Left forelimb (tissue), 1 donor: Measurements from ENCODE around the gene TBC1D14.
"Not testable (repeated sequence)": the region's sequence is repeated elsewhere in the genome, so short reads cannot be mapped to it uniquely, and the experiment has no call there.

Experiments
- DNase-seq: peaks from one replicate; pipeline ENCODE4 v3.0.0-alpha.2; 2018; ENCODE audit warnings: low spot score

The TBC1D14 gene

DNA sequence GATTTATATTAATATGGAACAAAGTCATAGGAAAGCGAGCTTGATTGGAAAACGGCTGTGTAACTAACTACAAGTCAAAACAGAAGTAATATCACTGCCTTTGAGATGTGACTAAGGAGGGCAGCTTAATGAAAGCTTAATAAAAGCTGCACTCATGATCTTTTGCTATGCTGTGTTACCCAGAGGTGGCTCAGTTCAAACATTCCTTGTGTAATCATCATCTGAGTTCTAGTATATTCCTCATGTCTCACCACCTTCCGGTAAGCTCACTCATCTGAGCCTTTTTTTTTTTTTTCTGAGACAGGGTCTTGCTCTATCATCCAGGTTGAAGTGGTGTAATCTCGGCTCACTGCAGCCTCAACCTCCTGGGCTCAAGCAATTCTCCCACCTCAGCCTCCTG is 153.2 kb downstream of the TBC1D14 start:
- no peak for DNase-seq

DNA sequence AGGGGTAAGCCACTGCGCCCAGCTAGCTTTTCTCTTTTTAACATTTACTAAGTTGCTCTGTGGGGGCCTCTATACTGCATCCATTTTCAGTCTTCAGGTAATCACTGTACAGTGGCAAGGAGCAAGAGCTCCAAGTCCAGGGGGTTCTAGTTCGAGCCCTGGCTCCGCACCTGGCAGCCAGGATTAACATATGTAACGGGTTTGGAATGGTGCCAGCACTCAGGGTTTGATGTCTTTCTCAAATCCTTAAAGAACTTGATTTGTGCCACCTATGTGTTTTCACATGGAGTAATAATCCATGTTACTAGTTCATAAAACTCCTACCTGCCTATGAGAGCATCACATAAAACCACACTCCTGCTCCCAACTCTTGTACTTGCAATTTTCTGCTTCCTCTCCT is 153.7 kb downstream of the TBC1D14 start:
- DNase-seq = no peak

DNA sequence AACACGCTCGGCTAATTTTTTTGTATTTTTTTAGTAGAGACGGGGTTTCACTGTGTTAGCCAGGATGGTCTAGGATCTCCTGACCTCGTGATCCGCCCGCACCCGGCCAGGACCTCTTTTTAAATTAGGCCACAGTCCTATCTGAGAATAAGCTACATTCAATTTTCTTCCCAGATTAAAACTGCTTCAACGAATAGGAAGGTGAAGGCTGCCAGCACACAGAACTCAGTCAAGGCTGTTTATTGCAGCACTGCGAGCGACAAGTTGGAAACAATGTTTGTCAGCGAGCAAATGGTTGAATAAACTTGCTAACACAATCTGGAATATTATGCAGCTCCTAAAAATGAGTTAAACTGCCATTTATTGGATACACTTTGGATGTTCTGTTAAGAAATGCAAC is 156.4 kb downstream of the TBC1D14 start:
- no peak for DNase-seq

DNA sequence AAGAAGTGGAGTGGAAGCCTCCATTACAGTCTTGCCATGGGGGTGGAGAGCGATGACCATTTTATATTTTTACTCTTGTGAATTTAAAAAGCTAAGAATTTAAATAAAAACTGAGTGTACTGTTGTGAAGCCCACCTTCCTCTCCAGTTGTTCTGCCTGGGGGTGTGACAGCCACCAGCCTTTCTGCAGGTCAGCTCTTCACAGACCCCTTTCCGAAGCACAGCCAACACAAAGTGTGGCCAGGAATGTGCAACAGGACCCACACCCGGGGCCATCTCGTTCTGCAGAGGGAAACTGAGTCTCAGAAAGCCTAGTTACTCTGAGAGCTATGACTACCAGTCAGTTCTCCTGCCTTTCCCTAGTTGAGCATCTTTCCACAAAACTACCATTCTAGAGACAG is 156.9 kb downstream of the TBC1D14 start:
- DNase-seq = no peak

DNA sequence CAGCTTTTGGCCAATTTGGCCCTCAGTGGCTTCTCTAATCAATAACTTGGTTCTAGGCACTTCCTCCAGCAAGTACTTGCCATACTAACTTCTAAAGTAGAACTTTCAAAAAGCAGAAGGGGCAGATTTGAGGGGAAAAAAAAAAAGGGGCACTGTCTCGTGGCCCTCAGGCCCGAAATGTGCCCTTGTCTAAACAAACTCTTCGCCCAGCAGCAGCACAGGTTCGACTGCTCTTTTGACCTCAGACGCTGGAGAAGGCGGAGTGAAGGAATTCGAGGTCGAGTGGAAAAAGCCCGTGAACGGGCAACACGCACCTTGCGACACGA is 157.5 kb downstream of the TBC1D14 start:
- DNase-seq = no peak

DNA sequence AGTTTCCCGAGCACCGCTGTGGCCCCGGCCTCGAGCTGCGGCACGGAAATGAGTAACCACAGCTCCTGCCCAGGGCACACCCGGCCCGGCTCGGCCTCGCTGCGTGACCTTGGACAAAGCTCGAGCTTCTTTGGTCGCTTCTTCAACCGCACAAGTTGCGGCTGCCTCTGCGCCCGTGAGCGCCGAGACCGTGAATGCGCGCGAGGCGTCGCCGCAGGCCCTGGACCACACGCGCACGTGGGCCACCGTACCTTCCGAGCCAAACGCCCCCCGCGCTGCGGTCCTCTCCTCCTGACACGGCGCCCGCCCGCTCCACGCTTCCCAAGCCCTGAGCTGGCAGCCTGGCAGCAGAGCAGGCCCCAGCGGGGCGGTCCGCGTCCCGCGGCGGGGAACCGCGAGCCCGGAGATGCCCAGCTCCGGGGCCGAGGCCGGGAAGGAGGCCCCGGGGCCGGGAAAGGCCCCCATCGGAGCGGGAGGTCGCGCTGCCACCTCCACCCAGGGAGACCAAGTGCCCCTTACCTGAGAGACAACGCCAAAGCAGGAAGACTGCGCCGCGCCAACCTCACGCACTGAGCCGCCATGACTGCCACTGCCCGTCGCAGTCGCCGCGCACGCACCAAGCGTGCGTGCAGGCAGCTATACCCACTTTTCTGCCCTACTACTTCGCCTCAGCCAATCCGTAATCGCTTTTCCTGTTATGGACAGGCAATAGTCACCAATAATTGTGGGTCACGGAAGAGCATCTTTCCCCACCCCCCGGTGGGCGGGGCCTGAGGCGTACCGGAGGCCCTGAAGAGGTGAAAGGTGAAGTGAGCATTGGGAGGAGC is 158.0 kb downstream of the TBC1D14 start, which contains the start of gene GRPEL1:
Gene GRPEL1 (minus strand): TSS at position 613 of the 827 bp plus-strand sequence. CDS start 32 bp downstream, at position 581.
- no peak for DNase-seq

DNA sequence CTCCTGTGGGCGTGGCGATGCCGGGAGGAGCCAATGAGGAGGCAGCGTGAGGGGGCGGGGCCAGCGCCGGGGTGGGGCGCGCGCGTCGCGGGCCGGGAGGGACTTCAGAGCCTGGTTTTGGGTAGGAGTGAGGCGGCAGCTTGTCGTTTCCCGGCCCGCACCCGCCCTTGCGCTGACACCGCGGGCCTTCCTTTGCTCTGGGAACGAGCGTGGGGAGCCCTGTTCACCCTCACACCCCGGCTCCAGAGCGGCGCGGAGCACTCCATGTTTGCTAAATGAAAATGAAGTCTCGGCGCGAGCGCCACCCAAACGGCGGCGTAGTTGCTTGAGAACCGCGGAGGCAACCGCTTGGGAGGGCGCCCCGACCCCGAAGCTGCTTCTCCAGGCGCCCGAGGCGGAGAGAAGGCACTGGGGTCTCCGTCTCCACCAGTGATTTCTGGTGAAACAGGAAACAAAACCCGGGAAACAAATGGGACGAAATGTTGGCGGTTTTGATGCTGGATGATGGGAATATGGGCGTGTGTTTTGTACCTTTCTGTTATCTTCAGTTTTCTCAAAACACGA is 158.7 kb downstream of the TBC1D14 start:
- DNase-seq = peak; percentile 100

DNA sequence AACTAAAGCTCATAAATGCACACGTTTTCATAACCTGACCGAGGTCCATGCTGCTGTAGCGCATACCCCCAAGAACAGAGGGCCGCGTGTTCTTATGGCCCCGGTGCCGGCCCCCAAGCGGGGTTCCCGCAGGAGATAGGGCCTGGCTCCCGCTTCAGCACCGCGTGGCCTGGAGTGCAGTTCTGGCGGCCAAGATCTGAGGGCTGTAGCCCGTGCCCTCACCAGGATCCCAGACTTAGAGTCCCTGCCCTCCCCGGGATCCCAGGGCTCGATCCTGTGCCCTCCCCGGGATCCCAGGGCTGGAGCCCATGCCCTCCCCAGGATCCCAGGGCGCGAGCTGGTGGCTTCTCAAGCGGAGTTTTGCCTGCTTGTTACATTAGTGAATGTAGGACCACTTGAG is 159.3 kb downstream of the TBC1D14 start:
- DNase-seq = no peak

DNA sequence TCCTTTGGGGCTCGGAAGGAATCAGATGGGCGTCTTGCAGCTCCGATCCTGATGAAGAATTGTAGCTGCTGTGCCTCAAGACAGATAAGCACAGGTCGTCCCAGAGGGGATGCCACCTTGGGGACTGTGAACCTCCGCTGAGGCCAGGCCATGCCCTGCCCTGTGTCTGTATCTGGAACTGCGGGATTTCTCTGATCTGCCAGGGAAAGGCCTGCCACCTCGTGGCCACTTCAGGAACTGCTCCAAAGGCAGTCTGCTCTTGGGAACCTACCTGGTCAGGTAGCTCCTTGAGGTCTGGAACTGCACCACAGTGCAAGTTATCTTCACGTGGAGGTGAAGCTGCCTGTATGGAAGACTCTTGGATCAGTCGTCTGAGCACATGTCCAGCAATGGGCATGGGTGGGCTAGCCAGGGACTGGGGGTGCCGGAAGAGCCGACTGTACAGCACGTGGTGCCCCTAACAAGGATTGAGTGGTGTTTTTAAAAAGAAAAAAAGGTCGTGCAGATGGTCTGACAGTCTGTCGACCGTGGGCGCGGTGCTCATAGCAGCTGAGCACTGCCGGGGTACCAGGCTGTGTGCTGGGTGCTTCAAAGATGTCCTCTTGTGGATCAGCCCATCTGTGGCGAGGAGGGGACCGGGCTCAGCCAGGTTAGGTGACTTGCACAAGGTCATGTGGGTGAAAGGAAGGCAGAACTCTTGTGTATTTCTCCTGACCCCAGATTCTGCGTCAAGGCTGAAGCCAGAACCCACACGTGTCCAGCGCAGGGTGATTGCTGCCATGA is 161.3 kb downstream of the TBC1D14 start:
- DNase-seq = peak; percentile 81

DNA sequence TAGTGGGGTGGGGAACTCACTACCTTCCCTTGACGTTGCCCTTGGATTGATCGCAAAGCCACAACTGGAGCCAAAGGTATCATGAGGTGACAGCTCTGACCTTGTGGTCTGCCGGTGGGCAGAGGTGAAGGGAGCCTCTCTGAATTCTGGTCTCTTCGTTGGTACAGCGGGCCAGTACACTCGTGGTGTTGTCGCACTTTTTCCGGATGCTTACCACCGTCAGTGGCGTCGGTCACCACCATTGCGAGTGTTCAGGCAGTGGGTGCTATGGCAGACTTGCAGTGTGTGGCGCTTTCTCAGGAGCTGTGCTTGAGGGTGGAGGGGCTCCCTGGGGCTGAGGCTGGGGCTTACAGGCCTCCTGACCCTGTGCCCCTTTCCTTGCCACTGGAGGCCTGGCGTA is 163.4 kb downstream of the TBC1D14 start:
- no peak for DNase-seq

DNA sequence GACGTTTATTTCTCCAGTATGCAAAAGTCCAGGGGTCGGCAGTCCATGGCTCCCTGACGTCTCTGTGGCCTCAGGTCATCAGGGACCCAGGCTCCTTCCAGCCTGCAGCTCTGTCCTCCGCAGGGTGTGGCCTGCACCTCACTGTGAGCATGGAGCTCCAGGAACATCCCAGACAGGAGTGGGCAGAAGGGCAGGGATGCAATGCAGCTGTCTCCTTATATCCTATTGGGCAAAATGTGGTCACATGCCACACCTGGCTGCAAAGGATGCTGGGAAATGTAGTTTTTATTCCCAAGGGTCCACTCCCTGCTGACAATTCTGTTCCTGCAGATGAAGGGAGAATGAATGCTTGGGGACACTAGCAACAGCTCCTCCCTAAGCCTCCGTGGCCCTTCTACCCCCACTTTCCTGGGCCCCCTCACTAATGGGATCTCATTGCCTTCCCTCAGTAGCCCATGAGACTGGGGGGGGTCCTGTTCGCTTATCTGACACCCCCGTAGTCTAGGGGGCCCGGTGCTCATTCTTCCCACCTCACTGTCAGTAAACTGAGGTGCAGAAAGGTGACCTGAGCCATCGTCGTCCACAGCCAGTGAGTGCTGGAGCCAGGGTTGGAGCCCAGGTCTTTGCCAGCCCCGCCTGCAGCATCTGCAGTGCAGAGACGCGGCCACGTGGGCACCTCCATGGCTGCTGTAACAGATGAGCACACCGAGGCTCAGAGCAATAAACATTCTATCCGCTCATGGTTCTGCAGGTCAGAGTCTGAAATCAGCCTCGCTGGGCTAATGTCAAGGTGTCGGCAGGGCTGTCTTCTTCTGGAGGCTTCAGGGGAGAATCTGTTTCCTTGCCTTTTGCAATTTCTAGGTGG is 164.1 kb downstream of the TBC1D14 start:
- no peak for DNase-seq

DNA sequence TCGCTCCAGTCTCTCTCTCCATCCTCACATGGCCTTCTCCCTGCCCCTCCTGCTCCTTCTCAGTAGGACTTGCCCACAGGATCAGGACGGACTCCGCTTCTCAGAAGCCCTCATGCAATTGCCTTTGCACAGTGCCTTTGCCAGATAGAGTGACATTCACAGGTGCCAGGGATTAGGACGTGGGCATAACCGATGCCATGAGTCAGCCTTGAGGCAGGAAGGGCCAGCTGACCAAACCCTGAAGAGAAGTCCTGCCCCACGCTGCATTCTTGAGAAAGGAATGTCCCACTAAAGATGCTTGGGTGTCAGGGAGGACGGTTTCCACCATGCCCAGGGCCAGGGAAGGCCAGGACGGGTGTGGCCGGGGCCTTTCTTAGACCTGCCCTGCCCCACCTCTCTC is 164.8 kb downstream of the TBC1D14 start:
- no peak for DNase-seq

DNA sequence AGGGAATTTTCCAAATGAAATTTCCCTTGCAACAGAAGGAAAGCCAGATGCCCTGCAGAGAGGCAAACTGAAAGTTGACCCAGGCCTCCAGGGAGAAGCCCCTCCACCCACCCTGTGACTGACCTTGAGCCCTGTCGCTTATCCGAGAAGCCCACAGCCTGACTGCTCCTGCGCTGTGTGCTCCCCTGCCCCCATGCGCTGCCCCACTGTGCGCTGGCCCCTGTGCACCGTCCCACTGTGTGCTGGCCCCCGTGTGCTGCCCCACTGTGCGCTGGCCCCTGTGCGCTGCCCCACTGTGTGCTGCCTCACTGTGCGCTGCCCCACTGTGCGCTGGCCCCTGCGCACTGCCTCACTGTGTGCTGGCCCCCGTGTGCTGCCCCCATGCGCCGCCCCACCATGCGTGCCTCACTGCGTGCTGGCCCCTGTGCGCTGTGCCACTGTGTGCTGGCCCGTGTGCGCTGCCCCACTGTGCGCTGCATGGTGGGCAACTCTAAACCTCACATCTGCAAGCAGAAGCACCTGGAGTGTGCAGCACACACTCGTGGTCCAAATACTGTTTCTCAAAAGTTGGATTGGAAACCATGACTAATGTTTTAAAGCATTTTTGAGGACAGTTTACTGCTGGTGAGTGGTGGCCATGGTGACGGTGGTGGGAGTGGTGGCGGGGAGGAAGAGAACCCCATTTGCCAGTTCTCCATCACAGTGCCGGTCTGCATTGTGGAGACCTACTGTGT is 166.5 kb downstream of the TBC1D14 start:
- DNase-seq = no peak

DNA sequence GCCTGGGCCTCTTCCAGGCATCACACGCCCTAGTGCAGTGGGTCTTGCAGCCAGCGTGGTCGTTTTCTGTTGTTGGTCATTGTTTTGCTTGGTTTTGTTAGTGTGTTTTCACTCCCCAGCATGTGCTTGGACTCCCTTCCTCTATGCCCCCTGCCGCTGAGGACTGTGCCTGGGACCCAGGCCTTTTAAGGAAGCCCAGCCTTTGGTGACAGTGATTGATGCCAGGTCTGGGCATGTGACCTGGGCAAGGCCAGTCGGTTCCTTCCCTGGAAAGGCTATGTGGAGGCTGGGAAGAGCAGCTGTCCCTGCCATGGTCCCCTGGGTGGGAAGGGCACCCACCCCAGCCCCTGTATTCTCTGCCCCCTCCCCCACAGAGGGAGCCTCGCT is 167.1 kb downstream of the TBC1D14 start:
- DNase-seq = no peak

DNA sequence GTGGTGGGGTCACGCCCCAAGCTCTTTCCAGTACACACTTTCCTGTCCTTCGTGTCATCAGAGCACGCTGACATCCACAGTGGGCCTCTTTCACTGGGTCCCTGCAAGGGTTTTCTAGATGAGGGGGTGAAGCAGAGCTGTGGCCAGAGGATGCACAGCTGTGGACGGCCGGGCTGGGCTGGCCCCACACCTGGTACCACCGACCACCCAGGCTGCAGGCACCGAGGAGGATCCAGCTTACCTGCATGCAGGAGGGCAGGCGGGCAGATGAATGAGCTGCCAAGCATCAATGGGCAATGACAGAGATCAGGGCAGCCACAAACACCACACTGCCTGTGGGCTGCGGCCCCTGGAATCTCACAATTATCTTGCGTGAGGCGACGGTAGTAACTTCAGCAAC is 167.7 kb downstream of the TBC1D14 start:
- DNase-seq = no peak

DNA sequence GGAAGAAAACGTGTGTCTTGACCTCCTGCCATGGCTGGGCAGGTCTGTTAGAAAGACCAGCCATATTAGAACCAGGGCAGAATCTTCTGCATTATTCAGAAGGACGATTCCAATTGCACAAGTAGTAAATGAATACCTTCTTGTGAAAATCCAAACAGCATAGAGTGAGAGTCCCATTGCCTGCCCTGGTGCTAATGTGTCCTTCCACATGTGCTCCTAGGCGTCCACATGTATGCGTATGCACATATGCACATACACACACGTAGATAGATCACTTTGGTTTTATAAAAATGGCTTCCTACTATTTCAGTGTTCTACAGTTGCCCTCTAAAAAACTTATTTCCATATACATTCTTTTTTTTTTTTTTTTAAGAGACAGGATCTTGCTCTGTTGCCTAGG is 168.4 kb downstream of the TBC1D14 start:
- DNase-seq = no peak

DNA sequence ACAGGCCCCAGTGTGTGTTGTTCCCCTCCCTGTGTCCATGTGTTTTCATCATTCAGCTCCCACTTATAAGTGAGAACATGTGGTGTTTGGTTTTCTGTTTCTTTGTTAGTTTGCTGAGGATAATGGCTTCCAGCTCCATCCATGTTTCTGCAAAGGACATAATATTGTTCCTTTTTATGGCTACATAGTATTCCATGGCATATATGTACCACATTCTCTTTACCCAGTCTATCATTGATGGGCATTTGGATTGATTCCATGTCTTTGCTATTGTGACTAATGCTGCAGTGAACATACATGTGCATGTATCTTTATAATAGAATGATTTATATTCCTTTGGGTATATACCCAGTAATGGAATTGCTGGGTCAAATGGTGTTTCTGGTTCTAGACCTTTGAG is 169.9 kb downstream of the TBC1D14 start:
- DNase-seq = not testable (repeated sequence)

DNA sequence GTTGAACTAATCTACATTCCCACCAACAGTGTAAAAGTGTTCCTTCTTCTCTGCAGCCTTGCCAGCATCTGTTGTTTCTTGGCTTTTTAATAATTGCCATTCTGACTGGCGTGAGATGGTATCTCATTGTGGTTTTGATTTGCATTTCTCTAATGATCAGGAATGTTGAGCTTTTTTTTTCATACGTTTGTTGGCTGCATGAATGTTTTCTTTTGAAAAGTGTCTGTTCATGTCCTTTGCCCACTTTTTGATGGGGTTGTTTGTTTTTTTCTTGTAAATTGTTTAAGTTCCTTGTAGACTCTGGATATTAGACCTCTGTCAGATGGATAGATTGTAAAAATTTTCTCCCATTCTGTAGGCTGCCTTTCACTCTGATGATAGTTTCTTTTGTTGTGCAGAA is 170.3 kb downstream of the TBC1D14 start:
- not testable (repeated sequence) for DNase-seq
